ENCODE results near the gene SCLY.

The SCLY gene

DNA sequence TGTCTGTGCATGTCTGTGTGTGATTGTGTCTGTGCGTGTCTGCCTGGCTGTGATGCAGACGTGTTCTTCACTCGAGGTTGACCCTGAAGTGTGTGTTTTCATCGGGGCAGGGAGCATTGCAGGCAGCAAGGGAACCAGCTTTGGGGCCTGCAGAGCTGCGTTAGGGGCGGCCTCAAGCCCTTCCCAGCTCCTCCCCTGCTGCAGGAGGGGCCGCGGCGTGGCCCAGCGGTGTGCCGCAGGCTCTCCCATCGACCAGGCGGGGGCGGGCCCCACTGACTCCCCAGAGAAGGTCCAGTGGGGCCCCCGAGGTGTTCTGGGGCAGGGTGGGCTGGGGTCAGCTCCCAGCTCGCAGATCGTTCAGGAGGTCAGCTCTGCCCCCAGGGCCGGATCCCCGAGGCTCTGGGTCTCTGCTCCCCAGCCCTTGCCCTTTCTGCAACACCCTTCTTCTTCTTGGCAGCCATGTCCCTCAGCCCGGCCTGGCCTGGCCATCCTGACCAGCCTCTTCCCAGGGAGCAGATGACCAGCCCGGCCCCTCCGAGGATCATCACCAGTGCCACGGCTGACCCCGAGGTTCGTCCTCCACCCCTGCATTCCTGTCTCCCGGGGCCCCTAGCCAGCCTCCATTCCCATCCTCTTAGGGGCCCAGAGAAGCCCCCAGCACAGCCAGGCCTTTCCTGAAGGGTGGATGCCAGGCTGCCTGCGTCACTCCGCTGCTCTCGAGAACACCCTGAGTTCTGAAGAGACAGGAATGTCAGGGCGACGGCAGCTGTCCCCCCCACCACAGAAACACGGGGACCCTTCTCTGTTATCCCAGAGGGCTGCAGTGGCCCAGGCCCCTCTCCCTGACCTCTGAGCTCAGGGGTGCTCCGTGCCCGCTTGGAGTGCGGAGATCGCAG, 66.6 kb downstream of the SCLY start:
- H3K9me3 ChIP-seq (ENCODE audit: low read length) = no peaks in the 10 kb centered on the region
- H3K27me3 ChIP-seq (ENCODE audit: insufficient read depth, low read length) = peaks cover 4% of the 10 kb centered on the region
- no peak overlapping the region for H3K4me3 ChIP-seq (ENCODE audit: low read length)
- H2AFZ ChIP-seq (ENCODE audit: low read depth, low read length) = no peak overlapping the region
- no peaks in the 10 kb centered on the region for H3K4me1 ChIP-seq (ENCODE audit: insufficient read depth, low read length)
- no peaks in the 10 kb centered on the region for H3K36me3 ChIP-seq (ENCODE audit: insufficient read depth, low read length)

DNA sequence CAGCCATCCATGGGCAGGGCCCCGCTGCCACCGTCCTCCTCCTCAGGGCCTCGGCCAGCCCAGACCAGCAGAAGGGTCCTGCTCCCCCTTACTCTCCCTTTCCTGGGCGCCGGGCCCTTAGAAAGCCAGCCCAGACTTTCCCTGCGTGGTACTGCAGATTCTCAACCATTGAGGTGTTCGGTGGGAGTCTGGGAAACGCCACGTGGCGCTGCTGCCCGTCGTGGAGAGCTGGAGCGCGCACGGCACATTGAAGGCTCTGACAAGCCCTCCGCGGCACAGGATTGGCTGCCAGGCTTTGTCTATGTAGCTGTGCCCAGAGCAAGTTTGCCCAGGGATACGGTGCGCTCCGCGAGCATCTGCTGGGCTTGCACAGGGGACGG, 67.2 kb downstream of the SCLY start:
- H3K4me3 ChIP-seq (ENCODE audit: low read length) = no peak overlapping the region
- H2AFZ ChIP-seq (ENCODE audit: low read depth, low read length) = no peak overlapping the region
- no peaks in the 10 kb centered on the region for H3K9me3 ChIP-seq (ENCODE audit: low read length)
- no peaks in the 10 kb centered on the region for H3K27me3 ChIP-seq (ENCODE audit: insufficient read depth, low read length)
- H3K4me1 ChIP-seq (ENCODE audit: insufficient read depth, low read length) = no peaks in the 10 kb centered on the region
- no peaks in the 10 kb centered on the region for H3K36me3 ChIP-seq (ENCODE audit: insufficient read depth, low read length)

DNA sequence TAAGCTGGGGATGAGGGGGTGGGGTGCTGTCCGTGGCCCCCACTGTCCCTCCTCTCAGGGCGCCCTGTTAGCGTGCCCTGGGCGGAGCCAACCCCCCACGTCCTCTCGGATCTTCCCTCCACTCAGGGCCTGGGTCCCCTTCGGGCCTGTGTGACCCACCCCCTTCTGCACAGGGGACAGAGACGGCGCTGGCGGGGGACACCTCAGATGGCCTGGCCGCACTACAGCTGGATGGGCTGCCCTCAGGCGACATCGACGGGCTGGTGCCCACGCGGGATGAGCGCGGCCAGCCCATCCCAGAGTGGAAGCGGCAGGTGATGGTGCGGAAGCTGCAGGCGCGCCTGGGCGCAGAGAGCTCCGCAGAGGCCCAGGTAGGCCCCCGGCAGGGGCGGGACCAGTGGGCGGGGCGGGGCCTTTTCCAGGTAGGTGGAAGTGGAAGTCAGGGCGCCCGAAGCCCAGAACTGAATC, 67.8 kb downstream of the SCLY start:
- no peaks in the 10 kb centered on the region for H3K4me1 ChIP-seq (ENCODE audit: insufficient read depth, low read length)
- no peaks in the 10 kb centered on the region for H3K36me3 ChIP-seq (ENCODE audit: insufficient read depth, low read length)
- H3K4me3 ChIP-seq (ENCODE audit: low read length) = no peak overlapping the region
- H3K9me3 ChIP-seq (ENCODE audit: low read length) = no peaks in the 10 kb centered on the region
- no peak overlapping the region for H2AFZ ChIP-seq (ENCODE audit: low read depth, low read length)
- no peaks in the 10 kb centered on the region for H3K27me3 ChIP-seq (ENCODE audit: insufficient read depth, low read length)

- Histone ChIP-seq H3K4me3 (ENCODE audit: low read length) (no peak overlapping the region), H3K9me3 (ENCODE audit: low read length) (no peaks in the 10 kb centered on the region), H3K27me3 (ENCODE audit: insufficient read depth, low read length) (no peaks in the 10 kb centered on the region), H2AFZ (ENCODE audit: low read depth, low read length) (no peak overlapping the region), H3K36me3 (ENCODE audit: insufficient read depth, low read length) (no peaks in the 10 kb centered on the region), H3K4me1 (ENCODE audit: insufficient read depth, low read length) (no peaks in the 10 kb centered on the region)
Observed at GRCh38 chr2:238129166-238130010, 68.6 kb downstream of the SCLY start.

DNA sequence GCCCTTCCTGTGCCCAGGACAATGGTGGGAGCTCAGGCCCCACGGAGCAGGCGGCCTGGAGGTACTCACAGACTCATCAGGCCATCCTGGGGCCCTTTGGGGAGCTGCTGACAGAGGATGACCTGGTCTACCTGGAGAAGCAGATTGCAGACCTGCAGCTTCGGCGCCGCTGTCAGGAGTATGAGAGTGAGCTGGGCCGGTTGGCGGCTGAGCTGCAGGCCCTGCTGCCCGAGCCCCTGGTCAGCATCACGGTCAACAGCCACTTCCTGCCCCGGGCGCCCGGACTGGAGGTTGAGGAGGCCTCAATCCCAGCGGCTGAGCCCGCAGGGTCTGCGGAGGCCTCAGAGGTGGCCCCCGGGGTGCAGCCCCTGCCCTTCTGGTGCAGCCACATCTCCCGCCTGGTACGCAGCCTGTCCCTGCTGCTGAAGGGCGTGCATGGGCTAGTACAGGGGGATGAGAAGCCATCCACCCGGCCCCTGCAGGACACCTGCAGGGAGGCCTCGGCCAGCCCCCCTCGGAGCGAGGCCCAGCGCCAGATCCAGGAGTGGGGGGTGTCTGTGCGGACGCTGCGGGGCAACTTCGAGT, 69.4 kb downstream of the SCLY start:
- no peak overlapping the region for H3K4me3 ChIP-seq (ENCODE audit: low read length)
- H3K27me3 ChIP-seq (ENCODE audit: insufficient read depth, low read length) = peaks cover 3% of the 10 kb centered on the region
- no peaks in the 10 kb centered on the region for H3K4me1 ChIP-seq (ENCODE audit: insufficient read depth, low read length)
- H3K9me3 ChIP-seq (ENCODE audit: low read length) = no peaks in the 10 kb centered on the region
- H3K36me3 ChIP-seq (ENCODE audit: insufficient read depth, low read length) = no peaks in the 10 kb centered on the region
- H2AFZ ChIP-seq (ENCODE audit: low read depth, low read length) = no peak overlapping the region

GRCh38 chr2:238130696-238131628, 70.2 kb downstream of the SCLY start:
- no peak overlapping the region for H3K4me3 ChIP-seq (ENCODE audit: low read length)
- H2AFZ ChIP-seq (ENCODE audit: low read depth, low read length) = no peak overlapping the region
- no peaks in the 10 kb centered on the region for H3K9me3 ChIP-seq (ENCODE audit: low read length)
- peaks cover 3% of the 10 kb centered on the region for H3K27me3 ChIP-seq (ENCODE audit: insufficient read depth, low read length)
- no peaks in the 10 kb centered on the region for H3K36me3 ChIP-seq (ENCODE audit: insufficient read depth, low read length)
- H3K4me1 ChIP-seq (ENCODE audit: insufficient read depth, low read length) = no peaks in the 10 kb centered on the region

DNA sequence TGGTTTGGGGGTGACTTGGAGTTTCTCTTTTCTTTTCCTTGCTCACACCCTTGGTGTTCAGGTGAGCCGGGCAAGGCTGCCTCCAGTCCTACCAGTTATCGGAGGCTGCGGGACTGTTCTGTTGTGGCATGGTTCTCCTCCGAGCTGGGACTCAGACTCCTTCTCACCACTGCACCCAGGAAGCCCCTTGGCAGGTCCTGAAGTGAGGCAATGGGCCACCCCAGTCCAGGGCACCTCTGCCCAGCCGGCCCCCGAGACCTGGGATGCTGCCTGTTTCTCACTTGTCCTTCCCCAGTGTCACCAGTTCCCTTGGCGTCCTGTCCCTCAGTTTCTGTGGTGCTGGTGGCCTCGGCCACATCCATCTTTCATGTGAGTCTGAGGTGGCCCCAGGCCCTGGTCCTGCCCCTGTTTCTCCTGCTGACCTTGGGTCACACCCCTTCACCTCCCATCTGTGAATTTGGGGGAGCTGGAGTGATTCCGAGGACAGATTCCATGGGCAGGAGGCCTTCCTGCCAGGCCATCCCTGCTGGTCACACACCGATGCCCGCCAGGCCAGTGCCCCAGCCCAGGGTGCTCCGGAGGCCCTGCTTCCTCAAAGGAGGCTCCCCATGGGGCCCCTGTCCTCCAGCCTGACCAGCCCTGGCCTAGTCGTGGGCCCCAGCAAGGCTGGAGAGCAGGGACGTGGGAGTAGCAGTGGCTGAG, 71.1 kb downstream of the SCLY start:
- Histone ChIP-seq H3K4me3 (ENCODE audit: low read length) (no peak overlapping the region), H3K9me3 (ENCODE audit: low read length) (no peaks in the 10 kb centered on the region), H3K4me1 (ENCODE audit: insufficient read depth, low read length) (no peaks in the 10 kb centered on the region), H2AFZ (ENCODE audit: low read depth, low read length) (no peak overlapping the region), H3K36me3 (ENCODE audit: insufficient read depth, low read length) (no peaks in the 10 kb centered on the region), H3K27me3 (ENCODE audit: insufficient read depth, low read length) (peaks cover 3% of the 10 kb centered on the region)

GRCh38 chr2:238132463-238133450, 72.0 kb downstream of the SCLY start:
- Histone ChIP-seq H3K27me3 (ENCODE audit: insufficient read depth, low read length) (peaks cover 3% of the 10 kb centered on the region), H3K4me1 (ENCODE audit: insufficient read depth, low read length) (no peaks in the 10 kb centered on the region), H2AFZ (ENCODE audit: low read depth, low read length) (no peak overlapping the region), H3K36me3 (ENCODE audit: insufficient read depth, low read length) (no peaks in the 10 kb centered on the region), H3K9me3 (ENCODE audit: low read length) (no peaks in the 10 kb centered on the region), H3K4me3 (ENCODE audit: low read length) (no peak overlapping the region)

GRCh38 chr2:238133499-238134392, 72.9 kb downstream of the SCLY start:
- H3K27me3 ChIP-seq (ENCODE audit: insufficient read depth, low read length) = peaks cover 5% of the 10 kb centered on the region
- H3K9me3 ChIP-seq (ENCODE audit: low read length) = no peaks in the 10 kb centered on the region
- H3K36me3 ChIP-seq (ENCODE audit: insufficient read depth, low read length) = no peaks in the 10 kb centered on the region
- peaks cover 5% of the 10 kb centered on the region for H3K4me1 ChIP-seq (ENCODE audit: insufficient read depth, low read length)
- no peak overlapping the region for H3K4me3 ChIP-seq (ENCODE audit: low read length)
- no peak overlapping the region for H2AFZ ChIP-seq (ENCODE audit: low read depth, low read length)

DNA sequence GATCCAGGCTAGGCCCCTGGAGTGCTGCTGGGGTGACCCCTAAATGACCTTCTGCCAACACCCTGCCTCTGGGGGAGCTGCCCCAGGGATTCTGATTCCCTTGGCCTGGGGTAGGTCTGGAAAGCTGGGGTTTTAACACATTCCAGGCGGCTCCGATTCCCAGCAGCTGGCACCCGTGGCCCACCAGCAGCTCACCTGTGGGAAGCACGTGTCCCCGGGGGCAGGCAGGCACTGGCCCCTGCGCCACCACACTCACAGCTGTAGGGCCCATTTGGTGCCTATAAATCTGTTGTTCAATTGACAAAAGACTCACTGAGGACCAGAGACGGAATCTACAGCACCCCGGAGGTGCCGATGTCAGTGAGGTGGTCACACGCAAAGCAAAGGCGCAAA, 73.6 kb downstream of the SCLY start:
- Histone ChIP-seq H3K4me1 (ENCODE audit: insufficient read depth, low read length) (peaks cover 9% of the 10 kb centered on the region), H3K27me3 (ENCODE audit: insufficient read depth, low read length) (peaks cover 5% of the 10 kb centered on the region), H2AFZ (ENCODE audit: low read depth, low read length) (no peak overlapping the region), H3K36me3 (ENCODE audit: insufficient read depth, low read length) (no peaks in the 10 kb centered on the region), H3K4me3 (ENCODE audit: low read length) (no peak overlapping the region), H3K9me3 (ENCODE audit: low read length) (no peaks in the 10 kb centered on the region)

All from neuron (in vitro differentiated cells).